Neural cell (in vitro differentiated cells): ENCODE data around the gene TMEM235.

Source experiments
- CTCF ChIP-seq: fragments of 450-650 bp; IDR thresholded peaks from 2 replicates; pipeline ENCODE4 v1.5.1; 2014; ENCODE audit warnings: antibody characterized with exemption, mild to moderate bottlenecking, moderate library complexity; ENCODE audit not compliant: poor library complexity, severe bottlenecking
- POLR2AphosphoS5 ChIP-seq: IDR thresholded peaks from 2 replicates; pipeline ENCODE4 v1.6.1; 2012
- SMC3 ChIP-seq: fragments of 450-650 bp; conservative IDR thresholded peaks from 2 replicates; pipeline ENCODE4 v1.6.1; 2014; ENCODE audit warnings: antibody characterized with exemption, mild to moderate bottlenecking, moderate library complexity; ENCODE audit not compliant: poor library complexity

DNA sequence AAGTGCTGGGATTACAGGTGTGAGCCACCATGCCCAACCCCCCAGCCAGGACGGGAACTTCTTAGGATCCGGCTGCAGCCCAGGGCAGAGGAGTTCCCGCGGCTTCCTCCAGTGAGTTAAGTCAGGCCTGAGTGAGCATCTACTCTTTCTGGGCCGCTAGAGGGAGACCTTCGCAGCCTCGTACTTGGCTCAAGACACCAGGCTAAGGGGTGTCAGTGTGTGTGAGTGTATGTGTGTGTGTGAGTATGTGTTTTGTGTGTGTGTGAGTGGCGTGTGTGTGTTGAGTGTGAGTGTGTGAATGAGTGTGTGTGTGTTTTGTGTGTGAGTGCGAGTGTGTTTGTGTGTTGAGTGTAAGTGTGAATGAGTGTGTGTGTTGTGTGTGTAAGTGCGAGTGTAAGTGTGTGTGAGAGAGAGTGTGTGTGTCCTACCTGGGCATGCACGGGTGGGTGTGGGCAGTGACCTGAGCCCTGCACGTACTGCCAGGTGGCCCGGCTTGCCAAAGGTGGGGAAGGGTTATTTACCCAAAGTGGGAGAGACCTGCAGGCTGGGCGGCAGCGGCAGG, 58.5 kb downstream of the TMEM235 start:
- peak; percentile 89 for TF ChIP-seq CTCF
- peak; percentile 74 for TF ChIP-seq POLR2AphosphoS5
- peak; percentile 89 for TF ChIP-seq SMC3
